HEK293 (cell line): ENCODE measurements around the gene ARV1.

Experiments
- GLI2 ChIP-seq: fragments of 450-650 bp; formaldehyde crosslinking; IDR thresholded peaks from 2 replicates; pipeline ENCODE4; 2017; ENCODE audit warnings: missing biosample characterization, missing genetic modification characterization, low read depth, borderline replicate concordance
- INSM2 ChIP-seq: fragments of 450-650 bp; formaldehyde crosslinking; IDR thresholded peaks from 2 replicates; pipeline ENCODE4 v1.5.1; 2016; ENCODE audit warnings: missing biosample characterization, missing genetic modification characterization
- KLF7 ChIP-seq: fragments of 450-650 bp; formaldehyde crosslinking; IDR thresholded peaks from 2 replicates; pipeline ENCODE4 v1.5.1; 2016; ENCODE audit warnings: missing biosample characterization, missing genetic modification characterization, borderline replicate concordance
- PATZ1 ChIP-seq: fragments of 450-650 bp; formaldehyde crosslinking; IDR thresholded peaks from 2 replicates; pipeline ENCODE4 v1.5.1; 2016; ENCODE audit warnings: missing biosample characterization, missing genetic modification characterization
- SP2 ChIP-seq: fragments of 450-650 bp; formaldehyde crosslinking; IDR thresholded peaks from 2 replicates; pipeline ENCODE4 v1.5.1; 2016; ENCODE audit warnings: missing biosample characterization, missing genetic modification characterization
- TSHZ1 ChIP-seq: fragments of 450-650 bp; formaldehyde crosslinking; IDR thresholded peaks from 2 replicates; pipeline ENCODE4 v1.5.1; 2016; ENCODE audit warnings: missing biosample characterization, missing genetic modification characterization, borderline replicate concordance
- ZBTB10 ChIP-seq: fragments of 450-650 bp; formaldehyde crosslinking; IDR thresholded peaks from 2 replicates; pipeline ENCODE4 v1.5.1; 2016; ENCODE audit warnings: missing biosample characterization, missing genetic modification characterization
- ZBTB17 ChIP-seq: fragments of 450-650 bp; formaldehyde crosslinking; IDR thresholded peaks from 2 replicates; pipeline ENCODE4 v1.5.1; 2016; ENCODE audit warnings: missing biosample characterization, missing genetic modification characterization
- ZEB2 ChIP-seq: fragments of 450-650 bp; formaldehyde crosslinking; IDR thresholded peaks from 2 replicates; pipeline ENCODE4 v1.5.1; 2016; ENCODE audit warnings: missing biosample characterization, missing genetic modification characterization
- ZNF18 ChIP-seq: fragments of 450-650 bp; formaldehyde crosslinking; IDR thresholded peaks from 2 replicates; pipeline ENCODE4 v1.5.1; 2016; ENCODE audit warnings: missing biosample characterization, missing genetic modification characterization
- ZNF394 ChIP-seq: fragments of 450-650 bp; formaldehyde crosslinking; IDR thresholded peaks from 2 replicates; pipeline ENCODE4 v1.5.1; 2016; ENCODE audit warnings: missing biosample characterization, missing genetic modification characterization, mild to moderate bottlenecking, moderate library complexity, borderline replicate concordance
- ZNF433 ChIP-seq: fragments of 450-650 bp; formaldehyde crosslinking; IDR thresholded peaks from 2 replicates; pipeline ENCODE4 v1.5.1; 2016; ENCODE audit warnings: missing biosample characterization, missing genetic modification characterization, low read depth
- ZNF518A ChIP-seq: fragments of 450-650 bp; formaldehyde crosslinking; conservative IDR thresholded peaks from 2 replicates; pipeline ENCODE4 v1.5.1; 2016; ENCODE audit warnings: low read depth, missing biosample characterization, missing genetic modification characterization
- ZNF560 ChIP-seq: fragments of 450-650 bp; formaldehyde crosslinking; IDR thresholded peaks from 2 replicates; pipeline ENCODE4 v1.5.1; 2017; ENCODE audit warnings: missing biosample characterization, missing genetic modification characterization, borderline replicate concordance
- ZNF596 ChIP-seq: fragments of 450-650 bp; IDR thresholded peaks from 2 replicates; pipeline ENCODE4 v1.5.0; 2018; ENCODE audit warnings: missing biosample characterization, mild to moderate bottlenecking, missing genetic modification characterization, moderate library complexity
- ZNF677 ChIP-seq: fragments of 450-650 bp; IDR thresholded peaks from 2 replicates; pipeline ENCODE4 v1.5.0; 2018; ENCODE audit warnings: missing biosample characterization, mild to moderate bottlenecking, missing genetic modification characterization, moderate library complexity
- ZNF701 ChIP-seq: fragments of 450-650 bp; formaldehyde crosslinking; IDR thresholded peaks from 2 replicates; pipeline ENCODE4 v1.5.1; 2016; ENCODE audit warnings: missing biosample characterization, missing genetic modification characterization
- ZSCAN30 ChIP-seq: fragments of 450-650 bp; IDR thresholded peaks from 2 replicates; pipeline ENCODE4 v1.5.1; 2018; ENCODE audit warnings: missing biosample characterization, mild to moderate bottlenecking, missing genetic modification characterization, moderate library complexity
- ZSCAN4 ChIP-seq: fragments of 450-650 bp; formaldehyde crosslinking; IDR thresholded peaks from 2 replicates; pipeline ENCODE4 v1.5.1; 2017; ENCODE audit warnings: missing biosample characterization, missing genetic modification characterization

The ARV1 gene

GRCh38 chr1:231039161-231040018, 60.5 kb downstream of the ARV1 start (continued):
- TF ChIP-seq TSHZ1 (tag by site-specific recombination) = no peak
- TF ChIP-seq ZBTB17 (tag by site-specific recombination) = peak; percentile 89
- TF ChIP-seq KLF7 (tag by site-specific recombination) = no peak
- TF ChIP-seq PATZ1 (tag by site-specific recombination) = peak; percentile 95
- peak; percentile 45; the same call in 1 of the 2 replicates for TF ChIP-seq ZNF18
- no peak for TF ChIP-seq ZNF560 (tag by site-specific recombination)
- peak; percentile 75 for TF ChIP-seq ZSCAN30
- no peak for TF ChIP-seq ZNF701 (tag by site-specific recombination)
- TF ChIP-seq INSM2 (tag by site-specific recombination) = peak; percentile 46; the same call in 1 of the 2 replicates
- peak; percentile 72 for TF ChIP-seq SP2
- TF ChIP-seq ZNF596 = 0 out of 2 replicates have a peak, but pooled peaks have one; percentile 41
- peak; percentile 88 for TF ChIP-seq ZBTB10 (tag by site-specific recombination)
- TF ChIP-seq ZNF394 (tag by site-specific recombination) = peak; percentile 40
- TF ChIP-seq GLI2 = no peak
- TF ChIP-seq ZNF433 = no peak
- TF ChIP-seq ZSCAN4 = no peak
- TF ChIP-seq ZNF518A (tag by site-specific recombination) = no peak
- TF ChIP-seq ZEB2 (tag by site-specific recombination) = peak; percentile 87; the same call in 1 of the 2 replicates
- TF ChIP-seq ZNF677 = 0 out of 2 replicates have a peak, but pooled peaks have one; percentile 39
